Activated CD4-positive, alpha-beta T cell treated with anti-CD3 and anti-CD28 coated beads for 36 hours (primary cell): Measurements from ENCODE around the gene CDKL4. TPM values are rescaled to one million over a fixed set of nuclear protein-coding genes. Genes with fewer than 3 reads are reported as not detected.
"Not testable (repeated sequence)": the region's sequence is repeated elsewhere in the genome, so short reads cannot be mapped to it uniquely, and the experiment has no call there.

Experiments
- ATAC-seq: fragments of 200-7000 bp; cut with Tn5 transposase; one replicate; pipeline ENCODE4 v1.10.0; 2021; ENCODE audit warnings: mild to moderate bottlenecking, moderate library complexity
- CTCF ChIA-PET: fragments of 350-600 bp; sonication (Branson Sonifier 250); formaldehyde crosslinking; loops from one replicate; lab custom pipeline; 2021; ENCODE audit warnings: antibody characterized with exemption; lab: Charles Lee
- POLR2A ChIA-PET: fragments of 350-600 bp; sonication (Branson Sonifier 250); formaldehyde crosslinking; loops from one replicate; lab custom pipeline; 2021; ENCODE audit warnings: antibody characterized with exemption, inconsistent platforms; lab: Charles Lee
- DNase-seq: peaks from one replicate; pipeline ENCODE4 v3.0.0-alpha.2; 2020
- H3K27ac Mint-ChIP-seq: one replicate; pipeline ENCODE4 v1.8.0; 2021; ENCODE audit warnings: mixed read lengths
- H3K27me3 Mint-ChIP-seq: one replicate; pipeline ENCODE4 v1.8.0; 2021; ENCODE audit warnings: mixed read lengths
- H3K36me3 Mint-ChIP-seq: one replicate; pipeline ENCODE4 v1.8.0; 2021; ENCODE audit warnings: low read depth, mixed read lengths
- H3K4me1 Mint-ChIP-seq: one replicate; pipeline ENCODE4 v1.8.0; 2021; ENCODE audit warnings: mixed read lengths
- H3K4me3 Mint-ChIP-seq: one replicate; pipeline ENCODE4 v1.8.0; 2021; ENCODE audit warnings: mild to moderate bottlenecking, moderate library complexity, mixed read lengths
- H3K9me3 Mint-ChIP-seq: one replicate; pipeline ENCODE4 v1.8.0; 2021; ENCODE audit warnings: low read depth, mixed read lengths
- intact Hi-C, 2 experiments: fragments of 100-400 bp; cut with DNase I in 1 of 2; cut with micrococcal nuclease in 1 of 2; formaldehyde crosslinking; loops; one replicate each; pipeline versions ENCODE4 v1.14.2 to v1.15.1; 2022 to 2024; cut with DNase I, micrococcal nuclease
- total RNA-seq, 2 experiments: library from RNA; stranded (reverse); gene quantifications; one replicate each; pipeline ENCODE4 v1.2.3, GENCODE V29; 2021

The CDKL4 gene
- total RNA-seq, 2 experiments from 2014 or later = 0.16 TPM; not detected in 1

DNA sequence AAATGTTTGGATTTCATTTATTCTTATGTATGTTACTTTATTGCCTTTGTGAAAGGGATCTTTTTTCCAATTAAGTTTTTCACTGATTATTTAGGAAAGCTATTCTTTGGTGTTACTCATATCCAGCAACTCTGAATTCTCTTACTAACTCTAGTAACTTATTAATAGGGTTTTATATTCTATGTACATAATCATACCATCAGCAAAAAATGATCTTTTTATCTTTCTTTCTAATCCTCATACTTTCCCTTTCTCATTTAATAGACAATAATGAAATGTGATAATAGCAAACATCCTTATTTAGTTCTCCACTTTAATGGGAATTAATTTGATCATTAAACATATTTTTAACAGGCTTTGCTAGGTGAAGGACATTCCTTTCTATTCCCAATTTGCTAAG lies 12.3 kb upstream of the CDKL4 start:
- ATAC-seq (no peak), DNase-seq (no peak)
- Mint-ChIP-seq H3K27me3 (no peaks in the 10 kb centered on the region), H3K4me3 (no peak overlapping the region), H3K27ac (no peak overlapping the region), H3K36me3 (peaks cover 34% of the 10 kb centered on the region), H3K9me3 (peaks cover 5% of the 10 kb centered on the region), H3K4me1 (no peaks in the 10 kb centered on the region)
- intact Hi-C loops = no loop called here
- CTCF ChIA-PET = interaction anchor here (1.3 kb wide), 1 partner anchor 28 kb away, joined by 4 read pairs; no protein-coding TSS in a partner anchor
- POLR2A ChIA-PET = no interaction called here

DNA sequence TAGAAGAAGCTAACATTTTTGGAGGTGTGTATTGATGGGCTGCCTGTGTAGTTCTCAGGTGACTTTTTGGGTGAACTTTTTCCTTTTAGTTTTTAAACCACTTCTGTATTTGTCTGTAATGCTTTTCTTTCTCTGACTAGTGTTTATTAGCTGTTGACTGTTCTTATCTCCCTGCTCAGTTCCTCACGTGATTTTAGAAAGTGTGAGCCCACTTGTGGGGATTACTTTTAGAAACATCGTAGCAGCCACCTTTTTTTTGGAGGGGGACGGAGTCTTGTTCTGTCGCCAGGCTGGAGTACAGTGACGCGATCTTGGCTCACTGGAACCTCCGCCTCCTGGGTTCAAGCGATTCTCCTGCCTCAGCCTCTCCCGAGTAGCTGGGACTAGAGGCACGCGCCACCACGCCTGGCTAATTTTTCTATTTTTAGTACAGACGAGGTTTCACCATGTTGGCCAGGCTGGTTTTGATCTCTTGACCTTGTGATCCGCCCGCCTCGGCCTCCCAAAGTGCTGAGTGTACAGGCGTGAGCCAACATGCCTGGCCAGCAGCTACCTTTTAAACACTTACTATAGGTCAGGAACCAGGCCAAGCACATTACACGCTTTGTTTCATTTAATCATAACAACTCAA lies 9.2 kb upstream of the CDKL4 start:
- intact Hi-C loops = no loop called here
- Mint-ChIP-seq H3K4me3 (no peak overlapping the region), H3K27ac (no peak overlapping the region), H3K27me3 (no peaks in the 10 kb centered on the region), H3K36me3 (peaks cover 32% of the 10 kb centered on the region), H3K9me3 (peaks cover 5% of the 10 kb centered on the region), H3K4me1 (no peaks in the 10 kb centered on the region)
- POLR2A ChIA-PET = no interaction called here
- CTCF ChIA-PET = interaction anchor here (1.0 kb wide), 1 partner anchor 11 kb away, joined by 3 read pairs; no protein-coding TSS in a partner anchor
- DNase-seq (no peak), ATAC-seq (no peak)

DNA sequence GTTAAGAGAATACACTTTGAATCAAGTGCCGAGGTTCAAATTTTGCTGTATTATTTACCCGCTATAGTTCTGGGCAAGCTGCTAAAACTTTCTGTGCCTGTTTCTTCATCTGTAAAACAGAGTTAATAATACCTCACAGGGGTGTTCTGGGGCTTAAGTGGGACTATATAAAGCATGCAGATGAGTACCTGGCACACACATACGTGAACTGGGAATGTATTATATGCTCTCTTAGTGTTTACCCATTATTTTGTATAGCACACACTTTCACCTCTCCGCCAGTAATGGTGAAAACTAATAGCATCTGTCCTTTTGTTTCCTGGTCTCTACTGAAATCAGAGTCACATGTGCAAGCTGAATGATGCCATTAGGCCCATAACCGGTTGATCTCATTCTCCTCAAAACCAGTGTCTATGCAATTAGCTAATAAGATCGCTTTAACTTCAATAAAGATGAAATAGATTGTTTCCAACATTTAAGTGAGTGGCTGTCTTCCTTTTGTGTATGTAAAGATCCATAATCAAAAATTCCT lies 3.8 kb upstream of the CDKL4 start:
- intact Hi-C loops = no loop called here
- ChIA-PET POLR2A (no interaction called here), CTCF (interaction anchor here (1.0 to 1.4 kb wide), 2 partner anchors 18 to 189 kb away, joined by 3 read pairs; no protein-coding TSS in a partner anchor)
- no peaks in the 10 kb centered on the region for H3K27me3 Mint-ChIP-seq
- no peak overlapping the region for H3K4me3 Mint-ChIP-seq
- peaks cover 17% of the 10 kb centered on the region for H3K4me1 Mint-ChIP-seq
- DNase-seq (no peak), ATAC-seq (no peak)
- no peak overlapping the region for H3K27ac Mint-ChIP-seq
- H3K9me3 Mint-ChIP-seq = peaks cover 5% of the 10 kb centered on the region
- peaks cover 19% of the 10 kb centered on the region for H3K36me3 Mint-ChIP-seq

DNA sequence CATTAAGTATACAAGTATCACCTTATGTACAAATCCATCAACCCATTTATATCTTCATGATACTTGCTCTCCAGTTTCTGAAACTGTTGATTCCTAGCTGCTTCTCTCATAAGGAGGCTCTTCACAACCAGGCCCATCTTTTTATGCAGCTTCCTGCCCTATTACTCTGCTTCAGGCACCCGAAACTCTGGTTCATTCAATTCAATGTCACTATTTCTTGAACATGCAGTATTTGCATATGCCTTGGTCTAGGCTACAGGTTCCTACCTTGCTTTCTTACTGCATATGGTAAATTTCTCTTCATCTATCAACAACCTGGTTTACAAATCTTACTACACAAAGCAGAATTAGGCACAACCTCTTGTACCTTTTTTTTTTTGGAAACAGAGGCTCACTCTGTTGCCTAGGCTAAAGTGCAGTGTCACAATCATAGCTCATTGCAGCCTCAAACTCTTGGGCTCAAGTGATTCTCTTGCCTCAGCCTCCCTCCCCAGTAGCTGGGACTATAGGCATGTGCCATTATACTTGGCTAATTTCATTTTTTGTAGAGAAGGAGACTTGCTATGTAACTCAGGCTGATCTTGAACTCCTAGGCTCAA lies 2.7 kb upstream of the CDKL4 start:
- H3K27me3 Mint-ChIP-seq = no peaks in the 10 kb centered on the region
- peaks cover 14% of the 10 kb centered on the region for H3K36me3 Mint-ChIP-seq
- no peak overlapping the region for H3K27ac Mint-ChIP-seq
- intact Hi-C loops = no loop called here
- no peak overlapping the region for H3K4me3 Mint-ChIP-seq
- peaks cover 4% of the 10 kb centered on the region for H3K9me3 Mint-ChIP-seq
- H3K4me1 Mint-ChIP-seq = peaks cover 17% of the 10 kb centered on the region
- no peak for ATAC-seq
- no peak for DNase-seq
- POLR2A ChIA-PET = interaction anchor here (0.6 to 0.7 kb wide), 2 partner anchors 191 to 495 kb away, joined by 3 read pairs; partner anchors contain the start of gene SRSF7
- CTCF ChIA-PET = interaction anchor here (0.9 to 1.2 kb wide), 2 partner anchors 52 to 192 kb away, joined by 3 read pairs; no protein-coding TSS in a partner anchor

DNA sequence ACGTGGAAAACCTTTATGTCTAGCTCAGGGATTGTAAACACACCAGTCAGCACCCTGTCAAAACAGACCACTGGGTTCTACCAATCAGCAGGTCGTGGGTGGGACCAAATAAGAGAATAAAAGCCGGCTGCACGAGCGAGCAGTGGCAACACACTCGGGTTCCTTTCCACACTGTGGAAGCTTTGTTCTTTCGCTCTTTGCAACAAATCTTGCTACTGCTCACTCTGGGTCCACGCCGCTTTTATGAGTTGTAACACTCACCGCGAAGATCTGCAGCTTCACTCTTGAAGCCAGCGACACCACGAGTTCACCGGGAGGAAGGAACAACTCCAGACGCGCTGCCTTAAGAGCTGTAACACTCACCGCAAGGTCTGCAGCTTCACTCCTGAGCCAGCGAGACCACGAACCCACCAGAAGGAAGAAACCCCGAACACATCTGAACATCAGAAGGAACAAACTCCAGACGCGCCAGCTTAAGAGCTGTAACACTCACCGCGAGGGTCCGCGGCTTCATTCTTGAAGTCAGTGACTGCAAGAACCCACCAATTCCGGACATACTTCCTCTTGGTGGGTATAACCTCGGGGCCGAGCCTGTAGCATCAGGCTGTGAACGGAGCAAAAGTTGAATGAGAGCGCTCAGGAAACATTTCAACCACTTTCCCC lies 1.3 kb upstream of the CDKL4 start:
- DNase-seq = peak; percentile 53
- not testable (repeated sequence) for H3K9me3 Mint-ChIP-seq, H3K36me3 Mint-ChIP-seq

DNA sequence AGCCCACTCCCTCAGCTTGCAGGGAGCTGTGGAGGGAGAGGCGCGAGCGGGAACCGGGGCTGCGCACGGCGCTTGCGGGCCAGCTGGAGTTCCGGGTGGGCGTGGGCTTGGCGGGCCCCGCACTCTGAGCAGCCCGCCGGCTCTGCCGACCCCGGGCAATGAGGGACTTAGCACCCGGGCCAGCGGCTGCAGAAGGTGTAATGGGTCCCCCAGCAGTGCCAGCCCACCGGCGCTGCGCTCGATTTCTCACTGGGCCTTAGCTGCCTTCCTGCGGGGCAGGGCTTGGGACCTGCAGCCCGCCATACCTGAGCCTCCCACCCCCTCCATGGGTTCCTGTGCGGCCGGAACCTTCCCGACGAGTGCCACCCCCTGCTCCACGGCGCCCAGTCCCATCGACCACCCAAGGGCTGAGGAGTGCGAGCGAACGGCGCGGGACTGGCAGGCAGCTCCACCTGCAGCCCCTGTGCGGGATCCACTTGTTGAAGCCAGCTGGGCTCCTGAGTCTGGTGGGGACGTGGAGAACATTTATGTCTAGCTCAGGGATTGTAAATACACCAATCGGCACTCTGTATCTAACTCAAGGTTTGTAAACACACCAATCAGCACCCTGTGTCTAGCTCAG lies 582 bp upstream of the CDKL4 start:
- intact Hi-C loops, H3K9me3 Mint-ChIP-seq, H3K36me3 Mint-ChIP-seq, H3K27me3 Mint-ChIP-seq, DNase-seq, ATAC-seq: not testable (repeated sequence)
- Mint-ChIP-seq H3K4me1 (peaks cover 17% of the 10 kb centered on the region), H3K27ac (peak overlapping the region; percentile 23), H3K4me3 (peak overlapping the region; percentile 69)
- ChIA-PET POLR2A (interaction anchor here (0.6 kb wide), 1 partner anchor 868 kb away, joined by 4 read pairs; no protein-coding TSS in a partner anchor), CTCF (interaction anchor here (0.6 to 1.9 kb wide), 7 partner anchors 15 to 298 kb away, joined by 3 to 4 read pairs (median 3); no protein-coding TSS in a partner anchor)

More for the DNA sequence above, 1.3 kb upstream of the CDKL4 start:
- H3K4me1 Mint-ChIP-seq = peaks cover 17% of the 10 kb centered on the region
- ChIA-PET POLR2A (interaction anchor here (0.6 kb wide), 2 partner anchors 35 to 869 kb away, joined by 3 to 4 read pairs; no protein-coding TSS in a partner anchor), CTCF (interaction anchor here (0.6 to 1.9 kb wide), 10 partner anchors 16 to 298 kb away, joined by 3 to 5 read pairs (median 3); no protein-coding TSS in a partner anchor)
- H3K27ac Mint-ChIP-seq = peak overlapping the region; percentile 23
- peak; percentile 64 for ATAC-seq
- H3K27me3 Mint-ChIP-seq, intact Hi-C loops: not testable (repeated sequence)
- H3K4me3 Mint-ChIP-seq = peak overlapping the region; percentile 69

DNA sequence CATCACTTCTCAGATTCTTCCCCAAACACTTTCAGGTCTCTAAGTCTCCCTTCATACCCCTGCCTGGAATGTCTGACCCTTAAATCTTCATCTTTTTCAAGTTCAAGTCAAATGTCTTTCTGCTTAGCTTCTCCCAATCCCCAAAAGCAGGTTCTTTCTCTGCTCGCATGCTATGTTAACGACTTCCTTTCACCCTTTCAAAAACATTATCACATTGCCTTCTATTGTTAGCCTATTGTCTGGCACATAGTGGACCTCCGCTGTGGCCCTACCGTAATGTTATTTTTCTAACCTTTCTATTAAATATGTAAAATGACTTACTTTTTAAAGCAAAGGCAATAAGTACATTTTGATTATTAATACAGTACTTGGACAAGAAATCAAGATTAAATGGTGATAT lies 2.2 kb downstream of the CDKL4 start:
- H3K4me1 Mint-ChIP-seq = peaks cover 17% of the 10 kb centered on the region
- ATAC-seq (no peak), DNase-seq (no peak)
- peaks cover 2% of the 10 kb centered on the region for H3K36me3 Mint-ChIP-seq
- H3K27me3 Mint-ChIP-seq = no peaks in the 10 kb centered on the region
- POLR2A ChIA-PET = no interaction called here
- intact Hi-C loops = no loop called here
- peaks cover 3% of the 10 kb centered on the region for H3K9me3 Mint-ChIP-seq
- no peak overlapping the region for H3K4me3 Mint-ChIP-seq
- no peak overlapping the region for H3K27ac Mint-ChIP-seq
- CTCF ChIA-PET = interaction anchor here (0.6 kb wide), 1 partner anchor 200 kb away, joined by 3 read pairs; no protein-coding TSS in a partner anchor

DNA sequence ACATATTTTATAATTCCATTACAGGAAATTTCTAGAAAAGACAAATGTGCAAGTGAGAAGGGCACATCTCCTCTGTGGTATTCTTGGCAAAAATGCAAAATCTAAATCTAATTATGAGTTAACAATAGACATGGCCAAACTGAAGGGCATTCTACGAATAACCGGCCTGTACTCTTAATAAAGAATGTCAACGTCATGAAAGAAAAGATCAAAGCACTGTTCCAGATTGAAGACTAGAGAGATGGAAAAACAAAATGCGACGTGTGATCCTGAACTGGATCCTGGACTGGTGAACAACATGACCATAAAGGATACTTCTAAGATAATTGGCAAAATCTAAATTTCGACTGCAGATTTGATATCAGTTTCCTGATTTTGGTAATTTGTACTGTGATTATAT lies 3.0 kb downstream of the CDKL4 start:
- DNase-seq = no peak
- Mint-ChIP-seq H3K4me3 (no peak overlapping the region), H3K27me3 (no peaks in the 10 kb centered on the region), H3K4me1 (peaks cover 13% of the 10 kb centered on the region), H3K9me3 (peaks cover 5% of the 10 kb centered on the region), H3K27ac (no peak overlapping the region), H3K36me3 (peaks cover 2% of the 10 kb centered on the region)
- ChIA-PET POLR2A (no interaction called here), CTCF (no interaction called here)
- ATAC-seq = no peak
- intact Hi-C loops = no loop called here

DNA sequence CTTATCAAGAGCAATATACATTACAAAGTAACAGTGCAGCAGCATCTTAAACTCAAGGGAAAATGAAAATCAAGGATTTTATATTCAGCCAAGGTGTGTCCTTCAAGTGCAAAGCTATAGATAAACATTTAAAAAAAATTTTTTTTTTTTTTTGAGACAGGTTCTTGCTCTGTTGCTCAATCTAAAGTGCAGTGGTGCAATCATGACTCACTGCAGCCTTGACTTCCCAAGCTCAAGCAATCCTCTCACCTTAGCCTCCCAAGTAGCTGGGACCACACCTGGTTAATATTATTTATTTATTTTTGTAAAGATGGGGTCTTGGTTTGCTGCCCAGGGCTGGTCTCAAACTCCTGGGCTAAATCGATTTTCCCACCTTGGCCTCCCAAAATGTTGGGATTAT lies 9.0 kb downstream of the CDKL4 start:
- Mint-ChIP-seq H3K4me3 (no peak overlapping the region), H3K27ac (no peak overlapping the region), H3K27me3 (no peaks in the 10 kb centered on the region), H3K4me1 (no peaks in the 10 kb centered on the region), H3K36me3 (no peaks in the 10 kb centered on the region), H3K9me3 (peaks cover 6% of the 10 kb centered on the region)
- intact Hi-C loops = no loop called here
- DNase-seq = no peak
- ChIA-PET POLR2A (no interaction called here), CTCF (interaction anchor here (0.6 to 2.2 kb wide), 3 partner anchors 10 to 176 kb away, joined by 3 to 12 read pairs (median 3); no protein-coding TSS in a partner anchor)
- ATAC-seq = no peak

DNA sequence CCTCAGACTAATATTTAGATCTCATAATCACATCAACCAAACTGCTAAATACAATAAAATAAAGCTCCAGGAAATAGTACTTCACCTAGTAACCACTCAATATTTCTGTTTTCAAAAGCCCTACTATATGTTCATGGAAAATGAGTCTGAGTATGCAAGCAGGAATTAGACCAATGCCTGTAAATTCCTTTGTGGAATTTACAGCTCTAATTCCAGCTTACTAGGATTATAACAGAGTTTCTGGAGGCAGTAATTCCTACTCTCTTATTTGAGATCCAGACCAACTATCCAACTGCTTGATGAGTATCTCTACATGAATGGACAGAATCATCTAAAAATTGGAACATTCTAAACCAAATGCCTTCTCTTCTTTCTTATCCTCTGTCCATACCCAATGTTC lies 11.6 kb downstream of the CDKL4 start:
- ChIA-PET POLR2A (interaction anchor here (0.7 kb wide), 1 partner anchor 173 kb away, joined by 3 read pairs; no protein-coding TSS in a partner anchor), CTCF (interaction anchor here (0.6 to 6.9 kb wide), 6 partner anchors 112 to 398 kb away, joined by 3 to 322 read pairs (median 4); no protein-coding TSS in a partner anchor)
- no peak for DNase-seq
- H3K36me3 Mint-ChIP-seq = no peaks in the 10 kb centered on the region
- H3K9me3 Mint-ChIP-seq = peaks cover 6% of the 10 kb centered on the region
- no peak overlapping the region for H3K27ac Mint-ChIP-seq
- H3K4me1 Mint-ChIP-seq = peaks cover 16% of the 10 kb centered on the region
- H3K27me3 Mint-ChIP-seq = peaks cover 2% of the 10 kb centered on the region
- intact Hi-C loops = no loop called here
- no peak for ATAC-seq
- H3K4me3 Mint-ChIP-seq = no peak overlapping the region
